NCI-H2107 treated with DMSO at 0.1 percent for 48 hours (cell line): Measurements from ENCODE around the gene CREBBP.
"Not testable (repeated sequence)": the region's sequence is repeated elsewhere in the genome, so short reads cannot be mapped to it uniquely, and the experiment has no call there.

Experiments
- DNase-seq: peaks from one replicate; lab custom pipeline; 2025; ENCODE audit not compliant: unreplicated experiment; lab: John Stamatoyannopoulos, UW

CREBBP gene

GRCh38 chr16:3880623-3881498 is at the start of gene CREBBP:
Gene CREBBP, minus strand, starts transcription at chr16:3880713. Its CDS starts 797 bp downstream, at chr16:3879916.
- DNase-seq, result peak; percentile 32

GRCh38 chr16:3927147-3927546 is 46.6 kb upstream of the CREBBP start:
- DNase-seq, result not testable (repeated sequence)

- DNase-seq, result no peak
Measured at GRCh38 chr16:3924763-3925162, 44.2 kb upstream of the CREBBP start.

- DNase-seq, result no peak
Measured at GRCh38 chr16:3922241-3922640, 41.7 kb upstream of the CREBBP start.

- no peak for DNase-seq
Measured at GRCh38 chr16:3920206-3920605, 39.7 kb upstream of the CREBBP start.

- no peak for DNase-seq
Measured at GRCh38 chr16:3919413-3919812, 38.9 kb upstream of the CREBBP start.

- no peak for DNase-seq
Measured at GRCh38 chr16:3915426-3916260, 35.1 kb upstream of the CREBBP start.

- no peak for DNase-seq
Measured at GRCh38 chr16:3912897-3913296, 32.4 kb upstream of the CREBBP start.

GRCh38 chr16:3912373-3912772 is 31.9 kb upstream of the CREBBP start:
- DNase-seq, result no peak

GRCh38 chr16:3911741-3912140 is 31.2 kb upstream of the CREBBP start:
- DNase-seq, result not testable (repeated sequence)

- no peak for DNase-seq
Measured at GRCh38 chr16:3909791-3910583, 29.5 kb upstream of the CREBBP start.

- DNase-seq, result no peak
Measured at GRCh38 chr16:3908951-3909437, 28.5 kb upstream of the CREBBP start.

GRCh38 chr16:3907586-3907985 is 27.1 kb upstream of the CREBBP start:
- DNase-seq, result peak; percentile 49

GRCh38 chr16:3906363-3906762 is 25.9 kb upstream of the CREBBP start:
- no peak for DNase-seq

GRCh38 chr16:3904875-3905274 is 24.4 kb upstream of the CREBBP start:
- no peak for DNase-seq

GRCh38 chr16:3890091-3890490 is 9.6 kb upstream of the CREBBP start:
- no peak for DNase-seq

- no peak for DNase-seq
Measured at GRCh38 chr16:3889059-3889458, 8.5 kb upstream of the CREBBP start.

- not testable (repeated sequence) for DNase-seq
Measured at GRCh38 chr16:3885999-3886398, 5.5 kb upstream of the CREBBP start.

GRCh38 chr16:3884398-3884797 is 3.9 kb upstream of the CREBBP start:
- DNase-seq, result no peak

- no peak for DNase-seq
Measured at GRCh38 chr16:3882531-3882930, 2.0 kb upstream of the CREBBP start.

GRCh38 chr16:3881499-3881990 is 1.0 kb upstream of the CREBBP start:
- DNase-seq, result no peak
